Right kidney (tissue), 9 donors: ENCODE data around the gene LMX1B.
"Not testable (repeated sequence)": the region's sequence is repeated elsewhere in the genome, so short reads cannot be mapped to it uniquely, and the experiment has no call there.

Experiments
- DNase-seq: peaks from one replicate; pipeline ENCODE4 v3.0.0-alpha.2; 2016
- long read RNA-seq, 8 donors: transcript quantifications; one replicate each; lab custom pipeline, GENCODE V29; 2026

The LMX1B gene
- long read RNA-seq, donor 1, partial matches to known transcripts: 16 of 19 reads
- long read RNA-seq, donor 1, other reads (novel, unspliced or antisense): 0 of 19 reads
- long read RNA-seq, donor 2, partial matches to known transcripts: 0 of 2 reads
- long read RNA-seq, donor 2, other reads (novel, unspliced or antisense): 0 of 2 reads
- long read RNA-seq, donor 3: 0 reads
- long read RNA-seq, donor 4, full-length matches to known transcripts: 4 of 18 reads
- long read RNA-seq, donor 4, partial matches to known transcripts: 14 of 18 reads
- long read RNA-seq, donor 4, other reads (novel, unspliced or antisense): 0 of 18 reads
- long read RNA-seq, donor 5, full-length matches to known transcripts: 5 of 14 reads
- long read RNA-seq, donor 5, partial matches to known transcripts: 9 of 14 reads
- long read RNA-seq, donor 5, other reads (novel, unspliced or antisense): 0 of 14 reads
- long read RNA-seq, donor 6, full-length matches to known transcripts: 3 of 26 reads
- long read RNA-seq, donor 6, partial matches to known transcripts: 23 of 26 reads
- long read RNA-seq, donor 6, other reads (novel, unspliced or antisense): 0 of 26 reads
- long read RNA-seq, donor 7, full-length matches to known transcripts: 3 of 3 reads
- long read RNA-seq, donor 7, partial matches to known transcripts: 0 of 3 reads
- long read RNA-seq, donor 7, other reads (novel, unspliced or antisense): 0 of 3 reads
- long read RNA-seq, donor 8, transcript LMX1B-203 (8 exons, 1,195 nt): major isoform, 5 of 5 reads
- long read RNA-seq, donor 8, partial matches to known transcripts: 0 of 5 reads
- long read RNA-seq, donor 8, other reads (novel, unspliced or antisense): 0 of 5 reads

DNA sequence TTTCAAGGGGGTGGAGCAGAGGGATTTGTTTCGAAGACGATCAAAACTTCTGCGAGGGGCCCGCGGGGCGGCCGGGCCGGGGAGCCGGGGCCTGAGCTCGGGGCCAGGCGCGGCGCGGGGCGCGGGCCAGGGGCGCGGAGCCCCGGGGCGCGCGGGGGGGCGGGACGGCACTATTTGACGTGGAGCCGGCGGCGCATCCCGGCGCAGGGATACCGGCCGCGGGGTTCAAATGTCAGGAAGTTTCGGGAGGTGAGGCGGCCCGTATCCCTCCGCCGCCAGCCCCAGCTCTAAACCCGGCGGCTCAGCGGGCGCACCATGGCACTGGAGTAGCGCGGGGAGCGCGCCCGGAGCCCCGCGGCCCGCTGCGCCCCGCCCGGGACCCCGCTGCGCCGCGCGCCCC lies at the start of gene LMX1B:
Gene LMX1B (plus strand): TSS at position 278 of the 400 bp plus-strand sequence. CDS start 522 bp downstream, outside the sequence.
- no peak for DNase-seq

DNA sequence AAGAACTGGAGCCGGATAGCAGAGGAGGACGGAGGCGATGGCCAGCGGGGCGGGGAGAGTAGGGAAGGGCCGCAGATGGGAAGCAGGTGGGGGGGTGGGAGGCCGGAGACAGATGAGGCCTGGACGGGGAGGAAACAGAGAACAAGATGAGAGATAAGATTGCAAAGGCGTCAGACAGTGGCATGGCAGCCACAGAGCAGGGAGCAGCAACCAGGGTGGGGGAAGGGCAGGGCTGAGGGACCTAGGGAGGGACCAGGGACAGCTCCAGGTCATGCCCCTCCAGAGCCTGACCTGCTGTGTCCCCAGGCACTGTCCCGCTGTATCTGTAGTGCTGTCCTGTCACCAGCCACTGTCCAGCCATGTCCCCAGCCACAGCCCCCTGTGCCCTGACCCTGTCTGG lies 49.6 kb upstream of the LMX1B start:
- DNase-seq: no peak

DNA sequence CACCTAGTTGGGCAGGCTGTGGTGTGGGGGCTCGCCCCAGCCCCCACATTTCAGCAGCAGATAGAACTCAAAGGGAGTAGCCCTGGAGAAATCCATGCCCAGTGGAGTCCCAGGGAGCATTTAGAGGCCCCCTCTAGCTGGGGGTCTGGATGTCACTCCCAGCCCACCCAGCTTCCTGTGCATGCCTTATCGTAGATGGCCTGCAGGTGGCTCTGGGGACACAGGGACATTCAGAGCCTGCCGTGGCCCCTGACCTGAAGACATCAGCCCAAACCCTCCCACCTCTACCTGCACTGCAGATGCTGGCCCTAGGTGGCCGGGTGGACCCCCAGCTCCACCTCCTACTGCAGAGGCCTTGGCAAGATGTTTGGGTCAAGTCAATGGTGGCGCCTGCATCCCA lies 49.0 kb upstream of the LMX1B start:
- DNase-seq: no peak

DNA sequence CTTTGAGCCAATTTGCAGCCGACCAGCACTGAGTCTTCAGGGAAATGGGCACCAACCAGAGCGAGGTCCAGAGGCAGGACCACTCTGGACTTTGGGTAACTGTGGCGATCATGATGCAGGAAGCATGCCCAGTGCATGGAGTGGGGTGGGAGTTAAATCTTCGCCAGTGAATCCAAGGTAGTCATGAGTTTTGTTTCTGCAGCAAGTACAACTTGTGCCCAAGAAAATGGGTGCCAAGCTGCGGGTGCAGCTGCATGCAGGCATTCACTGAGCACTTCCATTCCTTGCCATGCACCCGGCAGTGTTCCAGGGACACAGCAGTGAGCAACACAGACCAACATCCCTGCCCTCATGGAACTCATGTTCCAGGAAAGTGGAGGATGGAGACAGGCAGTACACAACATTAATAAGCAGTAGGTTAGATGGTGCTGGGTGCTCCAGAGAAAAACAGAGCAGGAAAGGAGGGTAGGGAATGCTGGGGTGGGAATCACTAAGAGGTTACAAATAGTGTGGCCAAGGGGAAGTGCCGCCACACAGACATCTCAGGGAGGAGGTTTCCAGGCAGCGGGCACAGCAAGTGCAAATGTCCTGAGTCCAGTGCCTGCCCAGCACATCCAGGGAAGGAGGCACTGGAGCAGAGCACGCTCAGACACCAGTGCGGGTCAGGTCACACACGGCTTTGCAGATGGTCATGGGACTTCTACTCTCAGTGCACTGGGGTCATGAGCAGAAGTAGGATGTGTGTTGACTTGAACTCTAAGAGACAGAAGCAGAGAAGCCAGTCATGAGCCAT lies 48.2 kb upstream of the LMX1B start:
- no peak for DNase-seq

DNA sequence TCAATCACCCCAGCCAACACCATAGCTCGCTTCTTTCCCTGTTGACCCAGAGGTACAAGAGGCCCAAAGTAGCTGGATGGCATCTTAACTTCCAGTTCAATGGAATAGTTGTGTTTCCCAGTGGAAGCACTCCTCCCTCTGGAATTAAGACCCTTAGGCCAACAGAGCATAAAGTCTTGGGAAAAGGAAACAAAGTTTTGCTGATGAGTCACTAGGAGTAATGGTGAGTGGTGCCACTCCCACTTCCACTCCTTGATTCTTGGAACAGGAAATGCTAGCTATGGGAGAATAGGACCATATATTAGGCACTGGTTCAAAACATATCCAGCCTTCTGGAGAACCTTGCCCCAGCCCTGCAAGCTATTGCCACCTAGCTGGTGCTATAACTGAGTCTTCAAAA lies 44.7 kb upstream of the LMX1B start:
- DNase-seq: no peak

DNA sequence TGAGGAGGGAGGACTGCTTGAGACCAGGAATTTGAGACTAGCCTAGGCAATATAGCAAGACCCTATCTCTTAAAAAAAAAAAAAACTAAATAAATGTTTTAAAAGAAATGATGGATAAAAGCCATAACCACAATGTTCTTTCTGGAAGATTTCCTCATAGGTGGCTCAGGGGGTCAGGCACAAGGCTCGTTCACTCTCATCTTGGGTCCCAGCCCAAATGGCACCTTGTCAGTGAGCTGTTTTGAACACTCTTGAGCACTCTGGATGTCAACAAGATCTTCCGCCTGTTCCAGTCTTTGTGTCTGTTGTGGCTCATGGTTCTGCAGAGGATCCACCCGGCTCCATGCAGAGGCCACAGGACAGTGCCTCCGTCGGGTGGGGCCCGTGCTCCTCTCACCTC lies 35.7 kb upstream of the LMX1B start:
- no peak for DNase-seq

DNA sequence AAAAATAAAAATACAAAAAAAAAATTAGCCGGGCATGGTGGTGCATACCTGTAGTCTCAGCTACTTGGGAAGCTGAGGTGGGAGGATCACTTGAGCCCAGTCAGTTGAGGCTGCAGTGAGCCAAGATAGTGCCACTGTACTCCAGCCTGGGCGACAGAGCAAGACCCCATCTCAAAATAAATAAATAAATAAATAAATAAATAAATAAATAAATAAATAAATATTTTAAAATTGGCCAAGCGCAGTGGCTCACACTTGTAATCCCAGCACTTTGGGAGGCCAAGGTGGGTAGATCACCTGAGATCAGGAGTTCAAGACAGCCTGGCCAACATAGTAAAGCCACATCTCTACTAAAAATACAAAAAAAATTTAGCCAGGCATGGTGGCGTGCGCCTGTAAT lies 33.4 kb upstream of the LMX1B start:
- not testable (repeated sequence) for DNase-seq

DNA sequence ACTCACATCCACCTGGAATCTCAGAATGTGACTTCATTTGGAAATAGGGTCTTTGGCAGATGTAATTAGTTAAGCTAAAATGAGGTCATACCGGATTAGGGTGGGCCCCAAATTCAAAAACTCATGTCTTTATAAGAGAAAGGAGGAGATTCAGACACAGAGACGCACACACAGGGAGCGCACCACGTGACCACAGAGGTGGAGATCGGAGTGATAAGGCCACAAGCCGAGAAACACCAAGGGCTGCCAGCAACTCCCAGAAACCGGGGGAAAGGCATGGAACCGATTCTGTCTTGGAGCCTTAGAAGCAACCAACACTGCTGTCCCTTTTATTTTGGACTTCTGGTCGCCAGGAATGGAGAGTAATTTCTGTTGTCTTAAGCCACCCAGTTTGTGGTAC lies 31.8 kb upstream of the LMX1B start:
- DNase-seq: no peak

DNA sequence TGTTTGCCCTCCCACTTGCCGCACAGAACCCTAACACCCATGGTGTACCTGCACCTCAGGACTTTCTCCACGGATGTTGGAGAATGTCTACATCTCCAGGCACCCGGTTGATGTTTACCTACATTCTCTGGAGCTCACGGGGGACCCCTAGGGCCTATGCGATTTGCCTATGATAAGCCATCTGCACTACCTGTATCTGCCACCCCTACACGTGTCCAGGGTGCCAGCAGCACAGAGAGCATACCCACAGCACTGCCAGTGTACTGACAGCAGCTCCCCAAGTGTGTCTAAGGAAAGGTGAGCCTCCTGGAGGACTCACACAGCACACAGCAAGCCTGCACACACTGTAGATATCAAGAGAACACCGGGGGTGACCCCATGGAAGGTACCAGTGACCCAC lies 31.3 kb upstream of the LMX1B start:
- no peak for DNase-seq

DNA sequence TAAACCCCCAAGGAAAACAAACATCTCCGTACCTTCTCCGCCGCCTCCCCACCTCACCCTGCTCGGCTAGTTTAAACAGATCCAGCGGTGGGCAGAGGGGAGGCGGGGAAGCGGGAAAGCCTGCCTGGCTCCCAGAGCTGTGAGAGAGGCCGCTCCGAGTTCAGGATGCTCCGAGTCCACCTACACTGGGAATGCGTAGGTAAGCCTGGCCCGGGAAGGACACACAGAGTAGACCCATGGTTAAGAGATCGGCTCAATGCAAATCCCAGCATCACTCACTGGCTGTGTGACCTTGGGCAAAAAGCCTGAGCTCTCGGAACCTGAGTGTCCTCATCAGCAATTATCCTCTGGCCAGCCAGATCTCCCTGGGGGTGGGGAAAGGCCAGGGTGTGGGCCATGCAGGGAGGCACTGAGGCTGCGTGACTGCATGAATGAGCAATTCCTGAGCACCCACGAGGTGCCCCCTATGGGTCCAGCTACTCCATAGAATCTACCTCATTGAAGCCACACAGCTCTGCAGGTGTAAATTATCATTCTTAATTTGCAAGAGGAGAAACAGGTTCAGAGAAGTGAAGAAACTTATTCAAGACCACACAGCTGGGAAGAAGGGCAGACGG lies 30.5 kb upstream of the LMX1B start:
- no peak for DNase-seq

DNA sequence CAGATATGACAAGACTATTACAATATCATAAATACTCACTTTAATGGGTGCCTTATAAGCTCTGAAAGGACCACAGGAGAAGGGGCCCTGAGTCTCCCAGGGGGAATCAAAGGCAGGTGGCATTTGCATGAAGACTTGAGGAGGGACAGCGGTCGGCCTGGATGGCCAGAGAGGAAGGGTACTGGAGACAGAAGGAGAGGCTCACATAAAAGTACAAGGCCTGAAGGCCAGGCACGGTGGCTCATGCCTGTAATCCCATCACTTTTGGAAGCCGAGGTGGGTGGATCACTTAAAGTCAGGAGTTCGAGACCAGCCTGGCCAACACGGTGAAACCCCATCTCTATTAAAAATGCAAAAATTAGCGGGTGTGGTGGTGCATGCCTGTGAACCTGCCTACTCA lies 29.1 kb upstream of the LMX1B start:
- no peak for DNase-seq

DNA sequence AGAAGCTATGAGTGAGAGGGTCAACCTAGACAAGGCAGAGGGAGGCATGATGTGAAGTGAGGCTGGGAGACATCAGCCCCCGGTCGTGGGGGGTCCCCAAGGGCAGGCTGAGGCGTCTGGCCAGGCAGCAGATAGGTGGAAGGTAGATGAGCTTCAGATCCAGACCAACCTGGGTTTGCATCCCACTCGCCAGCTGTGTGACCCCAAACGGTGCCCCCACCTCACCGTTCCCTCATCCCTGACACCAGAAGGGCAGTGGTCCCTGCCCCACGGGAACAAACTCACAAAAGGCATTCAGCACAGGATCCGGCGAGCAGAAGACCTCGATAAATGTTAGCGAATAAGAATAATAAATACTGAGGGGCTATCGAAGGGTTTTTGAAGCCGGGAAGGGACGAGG lies 27.5 kb upstream of the LMX1B start:
- no peak for DNase-seq

DNA sequence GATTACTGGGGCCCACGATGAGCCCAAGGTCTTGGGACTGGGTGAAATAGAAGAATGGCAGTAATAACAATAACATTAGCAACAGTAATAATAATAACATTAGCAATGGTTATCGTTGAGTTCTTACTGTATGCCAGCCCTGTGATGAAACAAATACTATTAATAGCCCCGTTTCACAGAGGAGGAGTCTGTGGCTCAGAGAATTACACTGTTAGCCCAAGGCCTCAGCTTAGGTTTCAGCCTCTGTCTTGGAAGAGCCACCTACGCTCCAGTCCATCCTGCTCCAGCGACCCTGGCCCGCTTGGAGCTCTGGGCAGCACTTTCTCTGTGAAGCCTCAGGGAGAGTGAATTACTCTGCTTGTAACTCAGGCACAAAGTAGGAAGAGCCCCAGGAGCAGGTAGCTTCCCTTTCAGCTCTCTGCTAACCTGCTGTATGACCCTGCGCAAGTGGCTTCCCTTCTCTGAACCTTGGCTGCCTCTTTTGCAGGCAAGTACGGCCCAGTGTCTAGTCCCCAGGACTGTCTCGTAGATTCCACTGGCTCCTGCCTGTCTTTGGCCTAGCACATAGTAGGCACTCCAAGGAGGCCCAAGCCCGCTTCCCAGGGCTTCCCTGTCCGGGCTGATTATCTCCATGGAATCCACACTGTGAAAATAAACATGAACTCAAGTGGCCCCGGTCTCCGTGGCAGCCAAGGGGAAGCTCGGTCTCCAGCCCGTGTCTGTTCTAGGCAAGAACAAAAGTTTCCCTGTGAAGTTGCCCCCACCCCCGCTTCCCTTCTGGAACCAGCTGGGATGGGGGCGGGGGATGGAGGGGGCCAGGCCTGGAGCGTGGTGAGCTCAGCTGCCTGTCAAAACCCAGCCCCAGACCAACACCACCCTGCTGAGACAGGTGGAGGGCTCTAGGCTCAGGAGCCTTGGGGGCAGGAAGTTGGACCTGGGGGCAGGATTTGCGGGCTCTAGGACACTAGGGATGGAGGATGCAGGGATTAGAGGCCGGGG lies 26.2 kb upstream of the LMX1B start:
- no peak for DNase-seq

DNA sequence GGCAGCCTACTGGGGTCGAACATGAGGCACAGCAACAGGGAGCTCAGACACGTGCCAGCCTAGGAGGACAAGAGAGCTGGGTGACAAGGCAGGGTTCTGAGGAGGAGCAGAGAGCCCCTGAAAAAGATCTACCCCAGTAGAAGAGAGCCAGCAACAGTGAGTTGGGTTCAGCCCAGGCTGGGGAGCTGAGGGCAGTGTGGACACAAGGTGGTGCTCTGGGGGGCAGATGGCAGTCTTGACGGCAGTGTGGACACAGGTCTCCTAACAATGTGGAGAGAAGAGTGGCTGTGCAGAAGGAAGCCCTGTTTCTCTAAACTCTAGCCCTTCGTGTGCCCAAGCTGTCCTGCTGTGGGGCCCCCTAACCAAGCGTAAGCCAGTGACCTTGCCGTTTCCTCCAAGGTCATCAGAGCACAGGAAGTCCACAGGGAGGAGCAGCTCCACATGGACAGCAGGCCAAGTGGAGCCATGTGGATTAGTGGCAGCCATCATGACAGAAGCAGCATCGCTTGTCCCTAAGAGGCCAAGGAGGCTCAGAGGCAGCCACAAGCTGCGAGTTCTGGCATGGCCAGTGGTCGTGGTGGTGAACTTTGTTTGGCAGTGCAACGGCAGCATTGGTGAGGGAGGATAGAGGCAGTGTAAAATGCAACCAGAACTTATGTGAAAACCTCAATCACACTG lies 25.1 kb upstream of the LMX1B start:
- DNase-seq: no peak

DNA sequence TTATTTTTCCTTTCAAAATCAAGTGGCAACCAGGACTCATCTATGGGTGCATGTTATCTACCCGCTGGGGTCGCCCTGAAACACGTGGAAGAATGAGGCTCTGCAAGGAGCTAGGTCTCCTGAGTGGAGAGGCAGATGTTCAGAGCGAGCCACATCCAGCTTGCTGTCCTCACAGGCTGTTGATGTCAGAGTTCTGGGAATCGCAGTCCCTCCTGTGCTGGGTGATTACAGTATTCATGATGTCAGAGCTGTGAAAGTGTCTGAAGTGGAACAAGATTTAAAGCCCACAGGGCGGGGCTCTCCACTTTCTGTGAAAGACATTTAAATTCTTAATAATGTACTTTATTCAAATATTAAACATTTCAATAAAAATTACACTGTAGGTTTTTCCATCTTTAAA lies 24.4 kb upstream of the LMX1B start:
- no peak for DNase-seq

DNA sequence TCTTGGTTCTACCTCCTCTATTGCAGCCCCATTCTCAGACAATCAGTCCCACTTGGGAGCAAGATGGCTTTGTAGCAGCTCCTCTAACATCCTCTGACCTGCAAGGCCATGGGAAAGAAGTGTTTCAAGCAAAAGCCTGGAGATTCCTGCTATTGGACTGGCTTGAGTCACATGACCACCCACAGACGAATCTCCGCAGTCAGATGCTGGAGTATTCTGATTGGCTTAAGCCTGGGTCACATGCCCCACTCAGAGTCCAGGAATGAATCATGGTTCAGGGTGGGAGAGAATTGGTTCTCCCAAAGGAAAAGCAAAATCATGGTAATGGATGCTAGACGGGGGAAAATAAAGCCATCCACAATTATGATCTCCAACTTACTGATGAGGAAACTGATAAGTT lies 22.6 kb upstream of the LMX1B start:
- DNase-seq: no peak

DNA sequence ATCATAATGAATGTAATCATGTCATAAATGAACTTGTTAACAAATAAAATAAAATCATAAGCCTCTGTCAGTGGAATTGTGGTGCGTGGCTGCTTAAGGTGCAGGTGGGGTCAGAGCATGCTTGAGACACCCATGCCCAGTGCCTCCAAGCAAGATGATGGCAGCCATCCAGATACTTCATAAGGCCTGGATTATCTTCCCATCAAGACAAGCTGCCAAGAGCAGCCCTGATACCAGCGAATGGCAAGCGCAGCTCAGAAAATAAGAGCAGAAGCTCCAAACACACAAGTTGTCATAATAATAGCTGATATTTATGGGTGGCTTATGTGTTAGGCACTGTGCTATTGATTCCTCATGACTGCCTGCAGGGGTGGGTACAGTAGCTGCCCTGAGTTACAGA lies 21.8 kb upstream of the LMX1B start:
- DNase-seq: no peak

DNA sequence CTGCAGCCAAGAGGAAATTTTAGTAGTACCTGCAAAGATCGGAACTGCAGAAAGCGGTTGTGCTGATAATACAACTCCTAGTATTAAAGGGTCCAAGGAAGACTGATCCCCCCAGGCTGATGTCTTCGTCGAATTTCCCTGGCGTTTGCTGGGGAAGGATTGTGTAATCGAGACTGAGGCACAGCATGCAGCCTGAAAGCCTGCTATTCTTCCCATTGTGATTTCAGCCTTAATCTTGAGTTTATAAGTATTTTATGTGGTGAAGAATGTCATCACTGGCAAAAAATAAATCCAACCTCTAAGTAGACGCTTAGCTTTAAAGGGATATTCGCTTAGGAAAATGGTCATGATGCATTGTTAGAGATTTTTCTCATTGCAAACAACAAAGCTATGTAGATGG lies 21.3 kb upstream of the LMX1B start:
- no peak for DNase-seq

DNA sequence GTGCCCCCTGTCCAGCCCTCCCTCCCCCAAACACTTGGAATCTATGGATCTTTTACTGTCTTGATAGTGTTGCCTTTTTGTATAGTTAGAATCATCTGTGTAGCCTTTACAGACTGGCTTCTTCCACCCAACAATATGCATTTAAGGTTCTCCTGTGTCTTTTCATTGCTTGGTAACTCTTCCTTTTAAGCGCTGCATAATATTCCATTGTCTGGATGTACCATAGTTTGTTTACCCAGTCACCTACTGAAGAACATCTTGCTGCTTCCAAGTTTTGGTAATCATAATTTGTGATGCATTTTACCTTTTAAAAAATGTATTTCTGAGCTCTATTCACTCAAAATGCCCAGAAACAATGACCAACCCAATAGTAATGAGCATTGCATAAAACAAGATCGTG lies 17.7 kb upstream of the LMX1B start:
- DNase-seq: no peak

DNA sequence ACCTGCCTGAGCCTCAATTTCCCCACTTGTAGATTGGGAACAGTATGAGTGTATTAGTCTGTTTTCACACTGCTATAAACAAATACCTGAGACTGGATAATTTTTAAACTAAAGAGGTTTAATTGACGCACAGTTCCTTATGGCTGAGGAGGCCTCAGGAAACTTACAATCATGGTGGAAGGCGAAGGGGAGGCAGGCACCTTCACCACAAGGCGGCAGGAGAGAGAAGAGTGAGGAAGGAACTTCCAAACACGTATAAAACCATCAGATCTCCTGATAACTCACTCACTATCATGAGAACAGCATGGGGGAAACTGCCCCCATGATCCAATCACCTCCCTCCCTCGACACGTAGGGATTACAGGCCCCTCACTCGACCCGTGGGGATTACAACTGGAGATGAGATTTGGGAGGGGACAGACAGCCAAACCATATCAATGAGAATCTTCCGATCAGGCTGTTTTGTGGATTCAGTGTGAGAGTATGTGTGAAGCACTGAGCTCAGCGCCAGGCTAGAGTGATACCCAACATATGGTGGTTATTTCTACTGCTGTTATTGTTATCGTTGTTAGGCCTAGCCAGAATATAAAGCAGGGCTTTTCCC lies 14.6 kb upstream of the LMX1B start:
- no peak for DNase-seq
